ENCODE measurements around the gene SCN5A. TPM values are rescaled to one million over a fixed set of nuclear protein-coding genes. Genes with fewer than 3 reads are reported as not detected.

The SCN5A gene
- total and polyA plus RNA-seq, 4 donors = 1.6 to 2.4 (median 1.9) TPM

DNA sequence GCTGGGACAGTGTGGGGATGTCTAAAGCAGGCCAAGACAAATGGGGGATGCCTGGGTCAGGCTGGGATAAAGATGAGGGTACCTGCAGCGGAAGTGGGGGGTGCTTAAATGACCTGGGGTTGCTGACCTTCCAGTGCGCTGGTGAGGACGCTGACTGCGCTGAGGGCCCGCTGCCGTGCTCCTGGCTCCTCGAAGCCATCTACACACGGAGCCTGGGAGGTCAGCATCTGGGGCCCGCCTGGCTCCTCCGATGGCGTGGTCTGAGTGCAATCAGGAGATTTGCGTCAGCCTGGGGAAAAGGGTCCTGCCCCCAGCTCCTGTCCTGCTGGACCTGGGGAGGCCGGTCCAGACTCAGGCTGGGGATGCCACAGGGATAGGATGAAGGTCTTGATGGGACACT lies 50.7 kb downstream of the SCN5A start:
- Histone ChIP-seq H3K4me1 (ENCODE audit: control insufficient read depth, insufficient read depth, low read length) (no peaks in the 10 kb centered on the region), H3K4me3 (ENCODE audit: low read depth, low read length) (no peak overlapping the region), H3K36me3 (ENCODE audit: control insufficient read depth, insufficient read depth, low read length) (peaks cover 3% of the 10 kb centered on the region), H3K9me3 (ENCODE audit: control insufficient read depth, insufficient read depth, low read length) (no peaks in the 10 kb centered on the region), H3K27me3 (ENCODE audit: control insufficient read depth, insufficient read depth, low read length) (no peaks in the 10 kb centered on the region), H3K27ac (ENCODE audit: low read depth, low read length) (no peak overlapping the region)
- WGBS (ENCODE audit: insufficient coverage) = 93% methylated on average over 13 of the region's 13 CpGs
- no peak for DNase-seq (ENCODE audit: low read depth in 4 of 6, low spot score in 6 of 6)

DNA sequence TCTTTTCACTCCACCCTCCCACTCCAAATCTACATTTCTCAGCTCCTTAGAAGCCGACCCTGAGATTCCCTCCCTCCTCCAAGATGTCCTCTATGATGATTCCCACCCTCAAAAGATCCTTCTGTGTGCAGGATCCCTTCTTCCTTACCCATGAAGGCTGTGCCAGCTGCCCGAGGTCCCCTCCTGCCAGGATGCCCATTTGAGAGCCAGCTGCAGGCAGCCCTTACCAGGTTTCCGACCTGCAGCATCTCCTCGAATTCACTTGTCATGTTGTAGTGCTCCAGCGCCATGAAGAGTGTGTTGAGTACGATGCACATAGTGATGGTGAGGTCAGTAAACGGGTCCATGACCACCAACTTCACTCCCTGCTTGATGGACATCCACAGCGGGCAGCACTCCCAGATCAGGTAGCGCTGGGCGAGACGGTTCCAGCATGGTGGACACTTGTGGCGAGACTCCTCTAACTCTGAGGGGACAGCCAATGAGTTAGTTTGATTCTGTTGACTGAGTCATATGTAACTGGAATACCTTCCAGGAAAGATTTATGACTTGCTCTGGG lies 51.9 kb downstream of the SCN5A start:
- H3K27me3 ChIP-seq (ENCODE audit: control insufficient read depth, insufficient read depth, low read length) = no peaks in the 10 kb centered on the region
- WGBS (ENCODE audit: insufficient coverage) = 94% methylated on average over 4 of the region's 12 CpGs
- DNase-seq (ENCODE audit: low read depth in 4 of 6, low spot score in 6 of 6) = no peak

GRCh38 chr3:38595393-38595792 lies 54.1 kb downstream of the SCN5A start:
- H3K4me1 ChIP-seq (ENCODE audit: control insufficient read depth, insufficient read depth, low read length) = no peaks in the 10 kb centered on the region
- DNase-seq (ENCODE audit: low read depth in 4 of 6, low spot score in 6 of 6) = no peak
- no peaks in the 10 kb centered on the region for H3K27me3 ChIP-seq (ENCODE audit: control insufficient read depth, insufficient read depth, low read length)
- H3K4me3 ChIP-seq (ENCODE audit: low read depth, low read length) = no peak overlapping the region
- no peaks in the 10 kb centered on the region for H3K9me3 ChIP-seq (ENCODE audit: control insufficient read depth, insufficient read depth, low read length)
- WGBS (ENCODE audit: insufficient coverage) = no CpG with 5 or more reads among the region's 6 CpGs
- H3K36me3 ChIP-seq (ENCODE audit: control insufficient read depth, insufficient read depth, low read length) = no peaks in the 10 kb centered on the region
- H3K27ac ChIP-seq (ENCODE audit: low read depth, low read length) = no peak overlapping the region

More for the DNA sequence above, 51.9 kb downstream of the SCN5A start:
- H3K4me1 ChIP-seq (ENCODE audit: control insufficient read depth, insufficient read depth, low read length) = no peaks in the 10 kb centered on the region
- H3K36me3 ChIP-seq (ENCODE audit: control insufficient read depth, insufficient read depth, low read length) = no peaks in the 10 kb centered on the region
- no peaks in the 10 kb centered on the region for H3K9me3 ChIP-seq (ENCODE audit: control insufficient read depth, insufficient read depth, low read length)
- H3K4me3 ChIP-seq (ENCODE audit: low read depth, low read length) = no peak overlapping the region
- H3K27ac ChIP-seq (ENCODE audit: low read depth, low read length) = no peak overlapping the region

GRCh38 chr3:38590521-38590920 lies 59.0 kb downstream of the SCN5A start:
- Histone ChIP-seq H3K27me3 (ENCODE audit: control insufficient read depth, insufficient read depth, low read length) (no peaks in the 10 kb centered on the region), H3K9me3 (ENCODE audit: control insufficient read depth, insufficient read depth, low read length) (no peaks in the 10 kb centered on the region), H3K4me1 (ENCODE audit: control insufficient read depth, insufficient read depth, low read length) (no peaks in the 10 kb centered on the region), H3K4me3 (ENCODE audit: low read depth, low read length) (no peak overlapping the region), H3K27ac (ENCODE audit: low read depth, low read length) (no peak overlapping the region), H3K36me3 (ENCODE audit: control insufficient read depth, insufficient read depth, low read length) (no peaks in the 10 kb centered on the region)
- DNase-seq (ENCODE audit: low read depth in 4 of 6, low spot score in 6 of 6) = peak in 1 of 6 donors; percentile 12
- 67% methylated on average over 1 of the region's 2 CpGs for WGBS (ENCODE audit: insufficient coverage)

- Histone ChIP-seq H3K27me3 (ENCODE audit: control insufficient read depth, insufficient read depth, low read length) (no peaks in the 10 kb centered on the region), H3K36me3 (ENCODE audit: control insufficient read depth, insufficient read depth, low read length) (no peaks in the 10 kb centered on the region), H3K27ac (ENCODE audit: low read depth, low read length) (no peak overlapping the region), H3K9me3 (ENCODE audit: control insufficient read depth, insufficient read depth, low read length) (no peaks in the 10 kb centered on the region), H3K4me3 (ENCODE audit: low read depth, low read length) (no peak overlapping the region), H3K4me1 (ENCODE audit: control insufficient read depth, insufficient read depth, low read length) (no peaks in the 10 kb centered on the region)
- WGBS (ENCODE audit: insufficient coverage) = 94% methylated on average over 16 of the region's 20 CpGs
- DNase-seq (ENCODE audit: low read depth in 4 of 6, low spot score in 6 of 6) = no peak
These were observed 60.2 kb downstream of the SCN5A start for GRCh38 chr3:38588995-38589937.

DNA sequence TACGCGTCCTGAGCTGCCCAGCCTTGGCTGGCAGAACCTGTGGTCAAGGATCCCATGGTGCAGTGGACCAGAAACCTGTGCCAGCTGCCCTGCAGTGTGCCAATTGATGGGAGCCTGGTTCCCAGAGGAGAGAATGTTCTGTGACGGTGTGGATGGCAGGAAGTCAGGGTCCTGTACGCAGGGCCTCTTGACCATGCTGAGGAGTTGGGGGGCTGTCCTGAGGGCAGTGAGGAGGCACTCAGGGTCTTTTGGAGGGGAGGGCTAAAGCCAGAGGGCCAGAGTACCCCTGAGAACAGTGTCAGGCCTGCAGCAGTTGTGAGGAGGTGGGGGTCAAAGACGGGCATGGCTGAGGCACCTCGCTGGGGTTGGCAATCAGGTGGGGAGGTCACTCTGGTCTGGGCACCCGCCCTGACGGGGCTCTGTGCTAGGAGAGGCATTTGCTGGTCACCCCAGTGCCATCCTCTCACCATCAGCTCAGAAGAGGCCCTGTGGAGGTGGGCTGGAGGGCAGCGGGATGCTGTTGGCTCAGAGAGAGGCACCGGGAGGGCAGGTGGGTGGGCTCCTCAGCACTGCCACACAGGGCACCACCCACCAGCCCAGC lies 61.0 kb downstream of the SCN5A start:
- 55% methylated on average over 6 of the region's 10 CpGs for WGBS (ENCODE audit: insufficient coverage)
- H3K4me1 ChIP-seq (ENCODE audit: control insufficient read depth, insufficient read depth, low read length) = peaks cover 3% of the 10 kb centered on the region
- no peaks in the 10 kb centered on the region for H3K36me3 ChIP-seq (ENCODE audit: control insufficient read depth, insufficient read depth, low read length)
- H3K27ac ChIP-seq (ENCODE audit: low read depth, low read length) = no peak overlapping the region
- no peak overlapping the region for H3K4me3 ChIP-seq (ENCODE audit: low read depth, low read length)
- no peak for DNase-seq (ENCODE audit: low read depth in 4 of 6, low spot score in 6 of 6)
- no peaks in the 10 kb centered on the region for H3K27me3 ChIP-seq (ENCODE audit: control insufficient read depth, insufficient read depth, low read length)
- no peaks in the 10 kb centered on the region for H3K9me3 ChIP-seq (ENCODE audit: control insufficient read depth, insufficient read depth, low read length)

- WGBS (ENCODE audit: insufficient coverage) = 94% methylated on average over 6 of the region's 7 CpGs
- no peak for DNase-seq (ENCODE audit: low read depth in 4 of 6, low spot score in 6 of 6)
- H3K36me3 ChIP-seq (ENCODE audit: control insufficient read depth, insufficient read depth, low read length) = no peaks in the 10 kb centered on the region
- H3K4me3 ChIP-seq (ENCODE audit: low read depth, low read length) = no peak overlapping the region
- H3K9me3 ChIP-seq (ENCODE audit: control insufficient read depth, insufficient read depth, low read length) = no peaks in the 10 kb centered on the region
- H3K4me1 ChIP-seq (ENCODE audit: control insufficient read depth, insufficient read depth, low read length) = peaks cover 11% of the 10 kb centered on the region
- no peaks in the 10 kb centered on the region for H3K27me3 ChIP-seq (ENCODE audit: control insufficient read depth, insufficient read depth, low read length)
- no peak overlapping the region for H3K27ac ChIP-seq (ENCODE audit: low read depth, low read length)
These were observed 61.8 kb downstream of the SCN5A start for GRCh38 chr3:38587548-38588131.

DNA sequence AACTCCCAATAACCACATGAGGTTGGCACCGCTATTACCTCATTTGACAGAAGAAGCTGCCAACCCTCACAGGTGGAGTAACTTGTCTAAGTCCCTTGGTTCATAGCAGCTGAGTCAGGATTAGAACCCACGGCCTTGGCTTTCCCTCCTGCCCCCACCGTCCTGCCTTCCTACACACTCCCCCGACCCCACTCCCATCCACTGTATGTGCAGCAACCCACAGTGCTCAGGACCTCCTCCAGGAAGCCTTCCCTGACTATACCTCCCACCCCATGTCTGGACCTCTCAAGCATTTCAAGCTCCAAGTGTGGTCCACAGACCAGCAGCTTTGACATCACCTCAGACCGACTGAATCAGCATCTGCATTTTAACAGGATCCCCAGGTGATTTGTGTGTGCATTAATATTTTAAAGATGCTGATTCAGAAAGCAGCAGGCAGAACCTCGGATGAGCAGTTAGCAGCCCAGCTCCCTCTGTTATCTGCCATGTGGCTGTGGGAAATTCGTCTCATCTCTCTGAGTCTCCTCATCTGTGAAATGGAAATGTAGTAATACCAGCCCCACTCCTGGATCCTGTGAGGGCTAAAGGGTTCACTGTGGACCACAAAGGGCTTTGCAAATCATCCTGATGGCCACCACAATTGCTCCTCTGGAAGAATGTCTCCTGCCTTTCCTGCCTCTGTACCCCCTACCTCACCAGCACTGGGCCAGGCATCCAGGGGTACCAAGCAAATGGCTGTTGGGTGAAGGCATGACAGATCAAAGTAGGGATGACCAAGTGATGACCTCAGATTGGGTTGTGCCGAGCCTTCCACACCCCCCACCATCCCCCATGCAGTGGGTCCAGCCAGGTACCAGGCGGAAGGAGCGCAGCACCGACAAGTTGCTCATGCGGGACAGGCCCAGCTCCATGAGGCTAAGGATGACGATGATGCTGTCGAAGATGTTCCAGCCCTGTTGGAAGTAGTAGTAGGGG lies 62.7 kb downstream of the SCN5A start:
- WGBS (ENCODE audit: insufficient coverage) = 87% methylated on average over 13 of the region's 14 CpGs
- Histone ChIP-seq H3K4me1 (ENCODE audit: control insufficient read depth, insufficient read depth, low read length) (peaks cover 18% of the 10 kb centered on the region), H3K9me3 (ENCODE audit: control insufficient read depth, insufficient read depth, low read length) (no peaks in the 10 kb centered on the region), H3K4me3 (ENCODE audit: low read depth, low read length) (no peak overlapping the region), H3K27ac (ENCODE audit: low read depth, low read length) (no peak overlapping the region), H3K27me3 (ENCODE audit: control insufficient read depth, insufficient read depth, low read length) (no peaks in the 10 kb centered on the region), H3K36me3 (ENCODE audit: control insufficient read depth, insufficient read depth, low read length) (no peaks in the 10 kb centered on the region)
- no peak for DNase-seq (ENCODE audit: low read depth in 4 of 6, low spot score in 6 of 6)

Data from spinal cord (tissue), 10 donors.